H1 (cell line): ENCODE measurements around the gene TBKBP1. TPM values are rescaled to one million over a fixed set of nuclear protein-coding genes. Genes with fewer than 3 reads are reported as not detected.

ENCODE experiments used
- SIN3A ChIP-seq, 2 experiments: IDR thresholded peaks in 1 of 2; conservative IDR thresholded peaks in 1 of 2; 2 replicates each; pipeline ENCODE4 v1.6.1; 2011 to 2012; ENCODE audit warnings: low read length in 2 of 2, improper control_type of control experiment in 1 of 2, low read depth in 1 of 2, mild to moderate bottlenecking in 1 of 2
- SP2 ChIP-seq: IDR thresholded peaks from 2 replicates; pipeline ENCODE4 v1.6.1; 2012; ENCODE audit warnings: mild to moderate bottlenecking, low read length, inconsistent platforms
- polyA plus RNA-seq, 7 experiments: library from polyadenylated mRNA; depleted of rRNA in 3 of 7; stranded (reverse) in 5 of 7; unstranded in 2 of 7; fragments of >200 nt in 5 of 7; fragments of 200-250 nt in 2 of 7; gene quantifications; 1 replicate in 5 of 7; 2 replicates in 1 of 7; 4 replicates in 1 of 7; pipeline versions ENCODE4 v1.2.1 to v1.2.3, GENCODE V29; 2011 to 2013; ENCODE audit warnings: missing spikeins in 2 of 7, mixed read lengths in 2 of 7
- total RNA-seq: library from RNA; stranded (reverse); fragmentation: NEBNext Ultra II Directional; extraction: Animal tissue kit (Norgen Biotek cat#: 25700); gene quantifications from 2 replicates; pipeline ENCODE4 v1.2.1, GENCODE V29; 2021

Gene TBKBP1
- total and polyA plus RNA-seq, 2 of the 8 experiments (the other 6 are each of a cell fraction or from before 2014, with no cell fraction given) = 6.3 to 15.1 TPM

DNA sequence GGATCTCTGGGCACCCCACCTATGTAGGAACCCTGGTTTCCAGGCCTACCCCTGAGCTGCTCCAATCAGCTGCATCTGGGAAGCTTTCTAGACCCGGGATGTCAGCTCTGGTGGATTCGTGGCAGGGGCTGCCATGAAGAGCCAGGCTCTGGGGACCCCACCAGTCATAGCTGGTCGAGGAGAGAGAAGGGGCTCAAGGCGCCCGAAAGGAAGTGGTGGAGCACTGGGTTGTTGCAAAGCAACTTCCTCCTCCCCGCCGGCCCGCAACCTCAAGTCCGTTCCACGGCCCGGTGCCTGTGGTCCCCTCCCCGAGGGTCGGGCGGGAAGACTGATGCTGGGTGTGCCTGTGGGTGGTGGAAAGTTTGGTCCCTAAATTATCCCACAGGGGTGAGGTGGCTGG is 10.2 kb downstream of the TBKBP1 start (continued):
- no peak for TF ChIP-seq SIN3A (conservative IDR thresholded peaks at IDR 0.05 in 1 of 2, IDR thresholded peaks at IDR 0.05 in 1 of 2; ENCODE audit: low read depth in 1 of 2, low read length in 2 of 2)
- no peak for TF ChIP-seq SP2
- TF ChIP-seq, all 59 proteins: peak for 0
